GM23338 (cell line): ENCODE results near the gene ADGRE3. TPM values are rescaled to one million over a fixed set of nuclear protein-coding genes. Genes with fewer than 3 reads are reported as not detected.

Experiments
- ATAC-seq: fragments of 200-7000 bp; cut with Tn5 transposase; 3 replicates; pipeline ENCODE4 v1.9.1; 2020
- DNase-seq: peaks from one replicate; pipeline ENCODE4 v3.0.0-alpha.2; 2015; ENCODE audit warnings: low spot score
- H2AFZ ChIP-seq: fragments of 200-600 bp; sonication (generic); 2 replicates; pipeline ENCODE4 v1.8.0; 2016; ENCODE audit warnings: antibody characterized with exemption, mild to moderate bottlenecking, moderate library complexity
- H3F3A ChIP-seq: fragments of 200-600 bp; sonication (generic); replicated peaks from 2 replicates; pipeline ENCODE4 v1.8.0; 2017; ENCODE audit warnings: antibody characterized with exemption, mixed run types, low read depth
- H3K27ac ChIP-seq: fragments of 200-600 bp; sonication (generic); 2 replicates; pipeline ENCODE4 v1.6.1; 2016; ENCODE audit warnings: low read depth
- H3K27me3 ChIP-seq: fragments of 200-600 bp; sonication (generic); 2 replicates; pipeline ENCODE4 v1.8.0; 2016; ENCODE audit warnings: mild to moderate bottlenecking, mixed run types, moderate library complexity; ENCODE audit not compliant: insufficient read depth
- H3K36me3 ChIP-seq: fragments of 200-600 bp; sonication (generic); 2 replicates; pipeline ENCODE4 v1.8.0; 2016; ENCODE audit warnings: mild to moderate bottlenecking; ENCODE audit not compliant: insufficient read depth
- H3K4me1 ChIP-seq: fragments of 200-600 bp; sonication (generic); 2 replicates; pipeline ENCODE4 v1.8.0; 2016; ENCODE audit warnings: mild to moderate bottlenecking, moderate library complexity; ENCODE audit not compliant: insufficient read depth
- H3K4me2 ChIP-seq: fragments of 200-600 bp; sonication (generic); 2 replicates; pipeline ENCODE4 v1.7.1; 2017; ENCODE audit warnings: mixed run types
- H3K4me3 ChIP-seq: fragments of 200-600 bp; sonication (generic); 2 replicates; pipeline ENCODE4 v1.6.1; 2016; ENCODE audit warnings: mixed run types
- H3K79me2 ChIP-seq: fragments of 200-600 bp; sonication (generic); replicated peaks from 2 replicates; pipeline ENCODE4 v1.8.0; 2017; ENCODE audit warnings: mild to moderate bottlenecking; ENCODE audit not compliant: insufficient read depth
- H3K9me2 ChIP-seq: fragments of 200-600 bp; sonication (generic); 2 replicates; pipeline ENCODE4 v1.8.0; 2017; ENCODE audit not compliant: insufficient read depth
- H4K20me1 ChIP-seq: fragments of 200-600 bp; sonication (generic); replicated peaks from 2 replicates; pipeline ENCODE4 v1.8.0; 2017; ENCODE audit warnings: mild to moderate bottlenecking; ENCODE audit not compliant: insufficient read depth
- H3K27ac Mint-ChIP-seq: 2 replicates; pipeline ENCODE4 v1.8.0; 2020; ENCODE audit warnings: inconsistent platforms, mild to moderate bottlenecking, moderate library complexity, mixed read lengths
- H3K27me3 Mint-ChIP-seq: 3 replicates; pipeline ENCODE4 v1.8.0; 2022; ENCODE audit warnings: low read depth, mild to moderate bottlenecking, moderate library complexity, mixed read lengths, inconsistent platforms; ENCODE audit not compliant: insufficient read depth, poor library complexity
- H3K36me3 Mint-ChIP-seq: 3 replicates; pipeline ENCODE4 v1.8.0; 2021; ENCODE audit warnings: low read depth, mild to moderate bottlenecking, inconsistent platforms, moderate library complexity, mixed read lengths
- H3K4me1 Mint-ChIP-seq: 3 replicates; pipeline ENCODE4 v1.8.0; 2020; ENCODE audit warnings: mild to moderate bottlenecking, inconsistent platforms, mixed read lengths
- H3K4me3 Mint-ChIP-seq: 3 replicates; pipeline ENCODE4 v1.8.0; 2021; ENCODE audit warnings: moderate library complexity, mild to moderate bottlenecking, inconsistent platforms, mixed read lengths
- H3K9me3 Mint-ChIP-seq: 3 replicates; pipeline ENCODE4 v1.8.0; 2020; ENCODE audit warnings: moderate library complexity, mild to moderate bottlenecking, inconsistent platforms, mixed read lengths
- EZH2 ChIP-seq: fragments of 200-600 bp; sonication (generic); IDR thresholded peaks from one replicate; pipeline ENCODE4 v1.8.0; 2017; ENCODE audit warnings: antibody characterized with exemption, mild to moderate bottlenecking, low read depth; ENCODE audit not compliant: unreplicated experiment
- EZH2phosphoT487 ChIP-seq: fragments of 200-600 bp; sonication (generic); IDR thresholded peaks from one replicate; pipeline ENCODE4 v1.8.1; 2018; ENCODE audit warnings: antibody characterized with exemption; ENCODE audit not compliant: unreplicated experiment
- JUNB ChIP-seq: IDR thresholded peaks from one replicate; pipeline ENCODE4 v1.6.1; 2016; ENCODE audit warnings: antibody characterized with exemption; ENCODE audit not compliant: unreplicated experiment
- NANOG ChIP-seq: IDR thresholded peaks from 2 replicates; pipeline ENCODE4 v1.6.1; 2016; ENCODE audit warnings: antibody characterized with exemption, borderline replicate concordance
- POLR2AphosphoS5 ChIP-seq: IDR thresholded peaks from 2 replicates; pipeline ENCODE4 v1.6.1; 2016; ENCODE audit warnings: antibody characterized with exemption, low read depth
- STAT1 ChIP-seq: IDR thresholded peaks from one replicate; pipeline ENCODE4 v1.6.1; 2016; ENCODE audit warnings: antibody characterized with exemption; ENCODE audit not compliant: unreplicated experiment
- ZNF331 ChIP-seq: fragments of 250-450 bp; sonication (Bioruptor Pico); IDR thresholded peaks from 2 replicates; pipeline ENCODE4 v1.5.0; 2020; ENCODE audit warnings: low read depth, mild to moderate bottlenecking, moderate library complexity
- polyA plus RNA-seq: library from polyadenylated mRNA; unstranded; fragments of >200 nt; fragmentation: Nextera tagmentation; extraction: Ambion mirVana; gene quantifications from 2 replicates; pipeline ENCODE4 v1.2.1, GENCODE V29; 2016
- total RNA-seq: library from RNA; depleted of rRNA; stranded (reverse); fragments of >200 nt; shearing (Covaris generic); gene quantifications from 2 replicates; pipeline ENCODE4 v1.2.3, GENCODE V29; 2014
- TF ChIP-seq, protein P1 (sequence below): IDR thresholded peaks from 2 replicates; pipeline ENCODE4 v1.6.1; 2016; ENCODE audit warnings: antibody characterized with exemption
- TF ChIP-seq, protein P2 (sequence below), 2 experiments: fragments of 200-600 bp in 1 of 2; sonication (generic) in 1 of 2; conservative IDR thresholded peaks; 2 replicates each; pipeline versions ENCODE4 v1.5.1 to v1.6.1; 2016 to 2017; ENCODE audit warnings: antibody characterized with exemption in 2 of 2, low read depth in 2 of 2, mild to moderate bottlenecking in 2 of 2, moderate library complexity in 1 of 2
- TF ChIP-seq, protein P3 (sequence below): IDR thresholded peaks from one replicate; pipeline ENCODE4 v1.6.1; 2018; ENCODE audit warnings: antibody characterized with exemption; ENCODE audit not compliant: unreplicated experiment

Gene ADGRE3
- total and polyA plus RNA-seq, 2 experiments from 2014 or later = not detected

DNA sequence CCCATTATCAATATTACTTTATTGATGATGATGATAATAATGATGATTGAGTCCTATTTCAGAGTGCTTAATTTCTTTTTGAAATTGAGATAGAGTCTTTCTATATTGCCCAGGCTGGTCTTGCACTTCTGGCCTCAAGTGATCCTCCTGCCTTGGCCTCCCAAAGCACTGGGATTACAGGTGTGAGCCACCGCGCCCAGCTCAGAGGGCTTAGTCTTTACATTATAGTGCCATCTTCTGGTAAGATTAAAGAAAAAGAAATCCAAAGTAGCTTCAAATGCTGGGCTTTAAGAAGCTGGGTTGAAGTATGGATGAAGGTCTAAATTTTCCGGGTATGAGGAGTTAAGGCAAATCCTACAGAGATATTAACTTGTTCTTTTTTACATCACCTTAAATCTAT is 11.8 kb upstream of the ADGRE3 start:
- H3K27ac ChIP-seq = no peak overlapping the region
- no peak for ATAC-seq
- no peaks in the 10 kb centered on the region for H4K20me1 ChIP-seq
- H3K27ac Mint-ChIP-seq = no peak overlapping the region
- H3K36me3 Mint-ChIP-seq = no peaks in the 10 kb centered on the region
- no peak overlapping the region for H2AFZ ChIP-seq
- H3K36me3 ChIP-seq = no peaks in the 10 kb centered on the region
- H3K27me3 ChIP-seq = no peaks in the 10 kb centered on the region
- H3K4me3 ChIP-seq = no peak overlapping the region
- peaks cover 13% of the 10 kb centered on the region for H3K9me3 Mint-ChIP-seq
- H3K9me2 ChIP-seq = no peaks in the 10 kb centered on the region
- H3K4me1 ChIP-seq = peaks cover 14% of the 10 kb centered on the region
- no peak overlapping the region for H3K4me3 Mint-ChIP-seq
- peaks cover 2% of the 10 kb centered on the region; the same call in 1 of the 3 replicates for H3K4me1 Mint-ChIP-seq
- peaks cover 4% of the 10 kb centered on the region for H3K27me3 Mint-ChIP-seq
- H3K4me2 ChIP-seq = no peak overlapping the region
- 0 out of 2 replicates have a peak, but pooled peaks cover 4% of the 10 kb centered on the region for H3F3A ChIP-seq
- H3K79me2 ChIP-seq = peaks cover 10% of the 10 kb centered on the region; the same call in 1 of the 2 replicates
- peak; percentile 61 for DNase-seq
- no peak for TF ChIP-seq NANOG
- TF ChIP-seq, protein P1, sequence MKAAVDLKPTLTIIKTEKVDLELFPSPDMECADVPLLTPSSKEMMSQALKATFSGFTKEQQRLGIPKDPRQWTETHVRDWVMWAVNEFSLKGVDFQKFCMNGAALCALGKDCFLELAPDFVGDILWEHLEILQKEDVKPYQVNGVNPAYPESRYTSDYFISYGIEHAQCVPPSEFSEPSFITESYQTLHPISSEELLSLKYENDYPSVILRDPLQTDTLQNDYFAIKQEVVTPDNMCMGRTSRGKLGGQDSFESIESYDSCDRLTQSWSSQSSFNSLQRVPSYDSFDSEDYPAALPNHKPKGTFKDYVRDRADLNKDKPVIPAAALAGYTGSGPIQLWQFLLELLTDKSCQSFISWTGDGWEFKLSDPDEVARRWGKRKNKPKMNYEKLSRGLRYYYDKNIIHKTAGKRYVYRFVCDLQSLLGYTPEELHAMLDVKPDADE = no peak
- TF ChIP-seq, protein P2, sequence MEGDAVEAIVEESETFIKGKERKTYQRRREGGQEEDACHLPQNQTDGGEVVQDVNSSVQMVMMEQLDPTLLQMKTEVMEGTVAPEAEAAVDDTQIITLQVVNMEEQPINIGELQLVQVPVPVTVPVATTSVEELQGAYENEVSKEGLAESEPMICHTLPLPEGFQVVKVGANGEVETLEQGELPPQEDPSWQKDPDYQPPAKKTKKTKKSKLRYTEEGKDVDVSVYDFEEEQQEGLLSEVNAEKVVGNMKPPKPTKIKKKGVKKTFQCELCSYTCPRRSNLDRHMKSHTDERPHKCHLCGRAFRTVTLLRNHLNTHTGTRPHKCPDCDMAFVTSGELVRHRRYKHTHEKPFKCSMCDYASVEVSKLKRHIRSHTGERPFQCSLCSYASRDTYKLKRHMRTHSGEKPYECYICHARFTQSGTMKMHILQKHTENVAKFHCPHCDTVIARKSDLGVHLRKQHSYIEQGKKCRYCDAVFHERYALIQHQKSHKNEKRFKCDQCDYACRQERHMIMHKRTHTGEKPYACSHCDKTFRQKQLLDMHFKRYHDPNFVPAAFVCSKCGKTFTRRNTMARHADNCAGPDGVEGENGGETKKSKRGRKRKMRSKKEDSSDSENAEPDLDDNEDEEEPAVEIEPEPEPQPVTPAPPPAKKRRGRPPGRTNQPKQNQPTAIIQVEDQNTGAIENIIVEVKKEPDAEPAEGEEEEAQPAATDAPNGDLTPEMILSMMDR (conservative IDR thresholded peaks at IDR 0.05; ENCODE audit: low read depth in 2 of 2) = peak; percentile 62 to 63
- TF ChIP-seq EZH2 = no peak
- TF ChIP-seq ZNF331 (CRISPR knock-in tag) = no peak

DNA sequence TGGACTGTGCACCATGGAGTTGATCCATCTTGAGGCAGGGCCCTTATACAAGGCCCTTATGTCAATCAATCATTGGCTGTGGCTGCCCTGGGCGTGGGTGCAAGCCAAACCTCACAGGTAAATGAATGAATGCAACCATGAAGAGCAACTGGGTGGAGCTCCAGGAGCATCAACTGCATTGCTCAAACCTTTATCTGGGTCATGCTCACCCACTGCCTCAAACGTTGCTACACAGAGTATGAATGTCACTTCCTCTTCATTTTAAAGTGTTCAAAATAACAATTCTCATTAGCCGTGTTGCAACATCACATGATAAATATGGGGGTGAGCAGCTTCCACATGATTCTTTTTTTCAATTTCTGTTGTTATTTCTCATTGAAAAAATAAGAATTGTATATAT is 8.8 kb upstream of the ADGRE3 start:
- H3K9me2 ChIP-seq = no peaks in the 10 kb centered on the region
- Mint-ChIP-seq H3K9me3 (peaks cover 17% of the 10 kb centered on the region), H3K27me3 (peaks cover 4% of the 10 kb centered on the region), H3K27ac (no peak overlapping the region), H3K36me3 (no peaks in the 10 kb centered on the region), H3K4me1 (no peaks in the 10 kb centered on the region), H3K4me3 (no peak overlapping the region)
- DNase-seq (no peak), ATAC-seq (no peak)
- no peaks in the 10 kb centered on the region for H4K20me1 ChIP-seq
- no peak overlapping the region for H3K27ac ChIP-seq
- H3K4me2 ChIP-seq = no peak overlapping the region
- H3K79me2 ChIP-seq = no peaks in the 10 kb centered on the region
- no peak overlapping the region for H2AFZ ChIP-seq
- no peaks in the 10 kb centered on the region for H3K27me3 ChIP-seq
- TF ChIP-seq, protein P2 (conservative IDR thresholded peaks at IDR 0.05; ENCODE audit: low read depth in 2 of 2) = no peak
- TF ChIP-seq EZH2 = no peak
- TF ChIP-seq POLR2AphosphoS5 = no peak
- TF ChIP-seq, protein P3, sequence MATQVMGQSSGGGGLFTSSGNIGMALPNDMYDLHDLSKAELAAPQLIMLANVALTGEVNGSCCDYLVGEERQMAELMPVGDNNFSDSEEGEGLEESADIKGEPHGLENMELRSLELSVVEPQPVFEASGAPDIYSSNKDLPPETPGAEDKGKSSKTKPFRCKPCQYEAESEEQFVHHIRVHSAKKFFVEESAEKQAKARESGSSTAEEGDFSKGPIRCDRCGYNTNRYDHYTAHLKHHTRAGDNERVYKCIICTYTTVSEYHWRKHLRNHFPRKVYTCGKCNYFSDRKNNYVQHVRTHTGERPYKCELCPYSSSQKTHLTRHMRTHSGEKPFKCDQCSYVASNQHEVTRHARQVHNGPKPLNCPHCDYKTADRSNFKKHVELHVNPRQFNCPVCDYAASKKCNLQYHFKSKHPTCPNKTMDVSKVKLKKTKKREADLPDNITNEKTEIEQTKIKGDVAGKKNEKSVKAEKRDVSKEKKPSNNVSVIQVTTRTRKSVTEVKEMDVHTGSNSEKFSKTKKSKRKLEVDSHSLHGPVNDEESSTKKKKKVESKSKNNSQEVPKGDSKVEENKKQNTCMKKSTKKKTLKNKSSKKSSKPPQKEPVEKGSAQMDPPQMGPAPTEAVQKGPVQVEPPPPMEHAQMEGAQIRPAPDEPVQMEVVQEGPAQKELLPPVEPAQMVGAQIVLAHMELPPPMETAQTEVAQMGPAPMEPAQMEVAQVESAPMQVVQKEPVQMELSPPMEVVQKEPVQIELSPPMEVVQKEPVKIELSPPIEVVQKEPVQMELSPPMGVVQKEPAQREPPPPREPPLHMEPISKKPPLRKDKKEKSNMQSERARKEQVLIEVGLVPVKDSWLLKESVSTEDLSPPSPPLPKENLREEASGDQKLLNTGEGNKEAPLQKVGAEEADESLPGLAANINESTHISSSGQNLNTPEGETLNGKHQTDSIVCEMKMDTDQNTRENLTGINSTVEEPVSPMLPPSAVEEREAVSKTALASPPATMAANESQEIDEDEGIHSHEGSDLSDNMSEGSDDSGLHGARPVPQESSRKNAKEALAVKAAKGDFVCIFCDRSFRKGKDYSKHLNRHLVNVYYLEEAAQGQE = no peak
- no peak for TF ChIP-seq EZH2phosphoT487
- TF ChIP-seq STAT1 = no peak
- no peak for TF ChIP-seq JUNB
- H3K4me3 ChIP-seq = no peak overlapping the region
- H3F3A ChIP-seq = no peaks in the 10 kb centered on the region
- H3K4me1 ChIP-seq = no peaks in the 10 kb centered on the region
- no peaks in the 10 kb centered on the region for H3K36me3 ChIP-seq
